Measurements from ENCODE around the gene TBRG1.

Gene TBRG1

GRCh38 chr11:124622531-124623451, at the start of gene TBRG1:
TBRG1 (plus strand) TSS chr11:124622864; CDS start chr11:124623084, 220 bp downstream.
- H3K4me3 ChIP-seq (ENCODE audit: low read depth, low read length): peak within 1 kb of the TSS; percentile 88
- no peak for TF ChIP-seq CTCF (IDR thresholded peaks at IDR 0.05; ENCODE audit: low read depth, low read length, missing control alignments)
- peak; percentile 84 for DNase-seq
- H3K27ac ChIP-seq: peak within 1 kb of the TSS; percentile 98
- no peaks in the 10 kb centered on the region for H3K27me3 ChIP-seq (replicated peaks)
- in situ Hi-C loops (cut with HindIII; ENCODE audit: low pct_ligation_motif_present, low sequenced_read_pairs): no loop called here
- peaks cover 22% of the 10 kb centered on the region for H3K36me3 ChIP-seq (replicated peaks)

- in situ Hi-C loops (cut with HindIII; ENCODE audit: low pct_ligation_motif_present, low sequenced_read_pairs): loop anchor here (25.0 kb wide), 1 partner anchor 166 kb away; the partner anchor contains the start of gene OR8B4
These were observed 44.8 kb upstream of the TBRG1 start for GRCh38 chr11:124577716-124578427.

GRCh38 chr11:124578761-124579160, 43.9 kb upstream of the TBRG1 start:
- Histone ChIP-seq H3K27ac (no peak overlapping the region), H3K36me3 (replicated peaks) (no peaks in the 10 kb centered on the region), H3K27me3 (replicated peaks) (no peaks in the 10 kb centered on the region), H3K4me3 (ENCODE audit: low read depth, low read length) (no peak overlapping the region)
- DNase-seq: no peak
- in situ Hi-C loops (cut with HindIII; ENCODE audit: low pct_ligation_motif_present, low sequenced_read_pairs): loop anchor here (25.0 kb wide), 1 partner anchor 166 kb away; the partner anchor contains the start of gene OR8B4
- TF ChIP-seq CTCF (IDR thresholded peaks at IDR 0.05; ENCODE audit: low read depth, low read length, missing control alignments): no peak

More at GRCh38 chr11:124577716-124578427, 44.8 kb upstream of the TBRG1 start:
- no peak for DNase-seq
- H3K27ac ChIP-seq: no peak overlapping the region
- no peaks in the 10 kb centered on the region for H3K36me3 ChIP-seq (replicated peaks)
- H3K4me3 ChIP-seq (ENCODE audit: low read depth, low read length): no peak overlapping the region
- H3K27me3 ChIP-seq (replicated peaks): no peaks in the 10 kb centered on the region
- no peak for TF ChIP-seq CTCF (IDR thresholded peaks at IDR 0.05; ENCODE audit: low read depth, low read length, missing control alignments)

GRCh38 chr11:124581817-124582216, 40.8 kb upstream of the TBRG1 start:
- in situ Hi-C loops (cut with HindIII; ENCODE audit: low pct_ligation_motif_present, low sequenced_read_pairs): loop anchor here (25.0 kb wide), 1 partner anchor 170 kb away; the partner anchor contains the start of gene OR8B4
- TF ChIP-seq CTCF (IDR thresholded peaks at IDR 0.05; ENCODE audit: low read depth, low read length, missing control alignments): no peak
- Histone ChIP-seq H3K27me3 (replicated peaks) (no peaks in the 10 kb centered on the region), H3K4me3 (ENCODE audit: low read depth, low read length) (no peak overlapping the region), H3K27ac (no peak overlapping the region), H3K36me3 (replicated peaks) (no peaks in the 10 kb centered on the region)
- no peak for DNase-seq

GRCh38 chr11:124582565-124582964, 40.1 kb upstream of the TBRG1 start:
- DNase-seq: no peak
- H3K27ac ChIP-seq: no peak overlapping the region
- in situ Hi-C loops (cut with HindIII; ENCODE audit: low pct_ligation_motif_present, low sequenced_read_pairs): loop anchor here (25.0 kb wide), 1 partner anchor 170 kb away; the partner anchor contains the start of gene OR8B4
- no peak for TF ChIP-seq CTCF (IDR thresholded peaks at IDR 0.05; ENCODE audit: low read depth, low read length, missing control alignments)
- no peaks in the 10 kb centered on the region for H3K36me3 ChIP-seq (replicated peaks)
- no peak overlapping the region for H3K4me3 ChIP-seq (ENCODE audit: low read depth, low read length)
- no peaks in the 10 kb centered on the region for H3K27me3 ChIP-seq (replicated peaks)

Measured in brain microvascular endothelial cell (primary cell).